Activated CD8-positive, alpha-beta T cell treated with anti-CD3 and anti-CD28 coated beads for 36 hours (primary cell): Measurements from ENCODE around the gene ASB18. TPM values are rescaled to one million over a fixed set of nuclear protein-coding genes. Genes with fewer than 3 reads are reported as not detected.

Source experiments
- ATAC-seq: fragments of 200-7000 bp; cut with Tn5 transposase; one replicate; pipeline ENCODE4 v1.10.0; 2021; ENCODE audit warnings: mild to moderate bottlenecking, moderate library complexity
- CTCF ChIA-PET: fragments of 350-600 bp; sonication (Branson Sonifier 250); formaldehyde crosslinking; loops from one replicate; lab custom pipeline; 2021; ENCODE audit warnings: antibody characterized with exemption; lab: Charles Lee
- POLR2A ChIA-PET: fragments of 350-600 bp; sonication (Branson Sonifier 250); formaldehyde crosslinking; loops from one replicate; lab custom pipeline; 2021; ENCODE audit warnings: antibody characterized with exemption; lab: Charles Lee
- DNase-seq: peaks from one replicate; pipeline ENCODE4 v3.0.0-alpha.2; 2020
- H3K27ac Mint-ChIP-seq: one replicate; pipeline ENCODE4 v1.8.0; 2021; ENCODE audit warnings: mild to moderate bottlenecking, mixed read lengths
- H3K27me3 Mint-ChIP-seq: one replicate; pipeline ENCODE4 v1.8.0; 2021; ENCODE audit warnings: mixed read lengths
- H3K36me3 Mint-ChIP-seq: one replicate; pipeline ENCODE4 v1.8.0; 2021; ENCODE audit warnings: low read depth, mixed read lengths
- H3K4me1 Mint-ChIP-seq: one replicate; pipeline ENCODE4 v1.8.0; 2021; ENCODE audit warnings: low read depth, mixed read lengths
- H3K4me3 Mint-ChIP-seq: one replicate; pipeline ENCODE4 v1.8.0; 2021; ENCODE audit warnings: mild to moderate bottlenecking, moderate library complexity, mixed read lengths
- H3K9me3 Mint-ChIP-seq: one replicate; pipeline ENCODE4 v1.8.0; 2021; ENCODE audit warnings: mixed read lengths
- intact Hi-C: fragments of 100-400 bp; cut with micrococcal nuclease; formaldehyde crosslinking; loops from one replicate; pipeline ENCODE4 v1.10.0; 2022
- total RNA-seq, 2 experiments: library from RNA; stranded (reverse); gene quantifications; one replicate each; pipeline ENCODE4 v1.2.3, GENCODE V29; 2021
- TF ChIP-seq, protein P1 (sequence below): fragments of 200-600 bp; IDR thresholded peaks from one replicate; pipeline ENCODE4 v1.8.0; 2022; ENCODE audit warnings: antibody characterized with exemption, mild to moderate bottlenecking

The ASB18 gene
- total RNA-seq, 2 experiments from 2014 or later, result not detected

DNA sequence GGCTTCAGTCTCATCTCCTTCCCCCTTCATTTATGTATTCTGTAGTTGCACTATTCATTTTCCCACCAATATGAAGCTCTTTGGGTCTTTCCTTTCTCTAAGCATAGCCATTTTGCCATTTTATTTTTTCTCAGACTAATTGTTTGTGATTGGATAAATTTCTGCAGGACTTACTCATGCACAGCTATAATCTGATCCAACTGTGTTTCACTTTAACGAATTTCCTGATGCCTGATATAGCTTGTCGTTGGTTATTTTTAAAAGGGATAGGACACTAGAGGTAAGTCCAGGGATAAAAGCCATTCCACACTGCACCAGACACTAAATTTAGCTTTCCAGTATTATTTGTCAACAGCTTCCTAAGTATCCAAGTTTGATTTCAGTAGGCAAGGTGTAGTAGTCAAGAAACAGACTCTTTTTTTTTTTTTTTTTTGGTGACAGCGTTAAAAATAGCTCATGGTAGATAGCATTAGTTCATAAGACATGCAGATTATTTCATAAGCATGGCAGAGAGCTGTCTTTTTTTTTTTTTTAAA lies 17.4 kb downstream of the ASB18 start:
- TF ChIP-seq, protein P1, sequence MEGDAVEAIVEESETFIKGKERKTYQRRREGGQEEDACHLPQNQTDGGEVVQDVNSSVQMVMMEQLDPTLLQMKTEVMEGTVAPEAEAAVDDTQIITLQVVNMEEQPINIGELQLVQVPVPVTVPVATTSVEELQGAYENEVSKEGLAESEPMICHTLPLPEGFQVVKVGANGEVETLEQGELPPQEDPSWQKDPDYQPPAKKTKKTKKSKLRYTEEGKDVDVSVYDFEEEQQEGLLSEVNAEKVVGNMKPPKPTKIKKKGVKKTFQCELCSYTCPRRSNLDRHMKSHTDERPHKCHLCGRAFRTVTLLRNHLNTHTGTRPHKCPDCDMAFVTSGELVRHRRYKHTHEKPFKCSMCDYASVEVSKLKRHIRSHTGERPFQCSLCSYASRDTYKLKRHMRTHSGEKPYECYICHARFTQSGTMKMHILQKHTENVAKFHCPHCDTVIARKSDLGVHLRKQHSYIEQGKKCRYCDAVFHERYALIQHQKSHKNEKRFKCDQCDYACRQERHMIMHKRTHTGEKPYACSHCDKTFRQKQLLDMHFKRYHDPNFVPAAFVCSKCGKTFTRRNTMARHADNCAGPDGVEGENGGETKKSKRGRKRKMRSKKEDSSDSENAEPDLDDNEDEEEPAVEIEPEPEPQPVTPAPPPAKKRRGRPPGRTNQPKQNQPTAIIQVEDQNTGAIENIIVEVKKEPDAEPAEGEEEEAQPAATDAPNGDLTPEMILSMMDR, result no peak
- Mint-ChIP-seq H3K27me3 (peaks cover 22% of the 10 kb centered on the region), H3K9me3 (no peaks in the 10 kb centered on the region), H3K4me3 (no peak overlapping the region), H3K4me1 (no peaks in the 10 kb centered on the region), H3K27ac (no peak overlapping the region), H3K36me3 (no peaks in the 10 kb centered on the region)
- ATAC-seq (no peak), DNase-seq (no peak)
- intact Hi-C loops, result no loop called here
- POLR2A ChIA-PET, result no interaction called here
- CTCF ChIA-PET, result no interaction called here

DNA sequence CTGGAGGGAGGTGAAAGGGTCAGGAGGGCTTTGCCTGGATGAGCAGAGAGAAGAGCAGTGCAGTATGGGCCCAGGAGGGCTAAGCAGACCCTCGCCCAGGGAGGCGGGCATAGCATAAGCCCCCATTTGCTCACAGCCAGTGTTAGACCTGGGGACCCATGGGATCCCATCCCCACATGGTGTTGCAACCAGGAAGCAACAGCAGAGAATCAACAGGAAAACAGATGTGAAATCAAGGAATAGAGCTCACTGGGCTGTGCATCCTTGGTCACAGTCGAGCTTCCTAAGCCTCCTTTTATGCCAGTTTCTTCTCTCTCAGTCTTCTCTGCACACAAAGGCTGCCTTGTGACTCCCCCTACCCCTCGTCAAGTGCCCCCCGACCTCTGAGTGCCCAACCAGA lies 19.9 kb downstream of the ASB18 start:
- Mint-ChIP-seq H3K4me1 (no peaks in the 10 kb centered on the region), H3K27ac (no peak overlapping the region), H3K4me3 (no peak overlapping the region), H3K9me3 (no peaks in the 10 kb centered on the region), H3K27me3 (peaks cover 19% of the 10 kb centered on the region), H3K36me3 (no peaks in the 10 kb centered on the region)
- CTCF ChIA-PET, result no interaction called here
- POLR2A ChIA-PET, result no interaction called here
- TF ChIP-seq, protein P1, result no peak
- no peak for ATAC-seq
- intact Hi-C loops, result no loop called here
- DNase-seq, result no peak

DNA sequence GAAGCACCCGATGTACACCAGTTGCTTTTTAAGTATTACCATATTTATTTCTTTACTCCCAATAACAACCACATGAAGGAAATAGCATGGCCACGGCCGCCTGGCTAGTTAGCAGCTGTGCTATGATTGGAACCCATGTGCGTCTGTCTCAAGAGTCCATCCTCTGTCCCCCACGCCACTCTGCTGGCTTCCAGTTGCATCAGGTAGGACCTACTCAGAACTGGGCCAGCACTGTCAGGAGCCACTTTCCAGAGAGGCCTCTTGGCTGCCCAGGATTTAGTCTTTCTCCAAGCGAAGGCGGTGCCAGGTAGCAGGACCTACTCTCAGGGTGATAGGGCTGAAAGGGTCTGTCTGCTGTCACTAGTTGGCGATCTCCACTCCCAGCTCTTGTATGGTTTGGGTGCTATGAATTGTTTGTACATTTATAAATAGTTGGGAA lies 22.1 kb downstream of the ASB18 start:
- peaks cover 24% of the 10 kb centered on the region for H3K27me3 Mint-ChIP-seq
- DNase-seq (no peak), ATAC-seq (no peak)
- no peaks in the 10 kb centered on the region for H3K9me3 Mint-ChIP-seq
- H3K4me3 Mint-ChIP-seq, result no peak overlapping the region
- intact Hi-C loops, result no loop called here
- POLR2A ChIA-PET, result no interaction called here
- H3K4me1 Mint-ChIP-seq, result no peaks in the 10 kb centered on the region
- CTCF ChIA-PET, result no interaction called here
- H3K27ac Mint-ChIP-seq, result no peak overlapping the region
- TF ChIP-seq, protein P1, result no peak
- H3K36me3 Mint-ChIP-seq, result no peaks in the 10 kb centered on the region

DNA sequence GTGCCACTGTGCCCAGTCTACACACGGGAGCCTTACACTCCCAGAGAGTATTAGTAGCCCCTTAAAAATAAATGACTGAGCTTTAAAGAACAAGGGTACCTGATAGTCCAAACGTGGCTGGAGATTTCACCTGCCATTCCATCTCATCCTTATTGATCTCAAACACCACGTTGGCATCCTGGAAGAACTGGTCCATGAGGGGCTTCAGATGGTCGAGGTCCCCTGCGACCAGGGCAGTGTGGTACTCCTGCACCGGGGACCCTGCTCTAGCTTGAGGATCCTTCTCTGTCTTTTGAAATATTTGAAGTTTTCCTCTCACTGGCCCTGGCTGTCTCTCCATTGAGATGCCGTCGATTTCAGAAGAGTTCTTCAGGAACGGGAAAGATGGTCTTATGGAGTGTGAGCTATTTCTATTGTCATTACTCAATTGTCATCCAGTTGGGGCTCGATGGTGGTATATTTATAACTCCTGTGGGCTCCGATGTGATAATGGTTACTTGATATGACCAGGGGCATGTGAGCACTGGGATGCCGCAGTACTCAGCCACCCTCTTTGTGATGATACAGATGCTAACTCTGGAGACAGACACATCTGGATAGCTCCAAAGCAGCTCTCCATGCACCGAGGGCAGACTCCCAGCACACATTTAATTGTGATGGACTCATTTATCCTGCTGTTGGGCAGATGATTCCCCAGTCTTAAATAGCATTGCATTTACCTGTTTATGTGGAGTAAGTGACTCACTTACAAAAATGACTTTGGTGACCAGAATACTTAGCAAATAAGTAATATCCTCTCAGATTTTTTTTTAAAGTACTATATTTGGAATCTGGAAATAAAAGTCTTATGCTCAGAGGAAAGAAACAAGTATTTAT lies 22.8 kb downstream of the ASB18 start:
- no peak for ATAC-seq
- H3K36me3 Mint-ChIP-seq, result no peaks in the 10 kb centered on the region

More for the DNA sequence above, 22.8 kb downstream of the ASB18 start:
- Mint-ChIP-seq H3K4me3 (no peak overlapping the region), H3K9me3 (no peaks in the 10 kb centered on the region), H3K27ac (no peak overlapping the region), H3K4me1 (peaks cover 2% of the 10 kb centered on the region), H3K27me3 (peaks cover 23% of the 10 kb centered on the region)
- TF ChIP-seq, protein P1, result no peak
- no peak for DNase-seq
- intact Hi-C loops, result no loop called here
- POLR2A ChIA-PET, result no interaction called here
- CTCF ChIA-PET, result no interaction called here
